GM18511 (cell line): ENCODE measurements around the gene CCDC86.

Experiments
- ATAC-seq: cut with Tn5 transposase; IDR thresholded peaks from one replicate; pipeline ENCODE4 v1.9.1; 2021; ENCODE audit warnings: mild to moderate bottlenecking, moderate library complexity; ENCODE audit not compliant: unreplicated experiment

Gene CCDC86

GRCh38 chr11:60867871-60868681 lies 26.2 kb downstream of the CCDC86 start:
- ATAC-seq: no peak

- ATAC-seq: no peak
Measured at GRCh38 chr11:60868682-60869450, 27.0 kb downstream of the CCDC86 start.

GRCh38 chr11:60869451-60869825 lies 27.5 kb downstream of the CCDC86 start:
- ATAC-seq: no peak

GRCh38 chr11:60870276-60870675 lies 28.4 kb downstream of the CCDC86 start:
- ATAC-seq: no peak

- no peak for ATAC-seq
Measured at GRCh38 chr11:60870733-60871377, 28.9 kb downstream of the CCDC86 start.

GRCh38 chr11:60871378-60872061 lies 29.6 kb downstream of the CCDC86 start:
- no peak for ATAC-seq

- no peak for ATAC-seq
Measured at GRCh38 chr11:60872124-60872960, 30.4 kb downstream of the CCDC86 start.

GRCh38 chr11:60872961-60873524 lies 31.1 kb downstream of the CCDC86 start:
- ATAC-seq: no peak

GRCh38 chr11:60873533-60873932 lies 31.6 kb downstream of the CCDC86 start:
- no peak for ATAC-seq

GRCh38 chr11:60874421-60875365 lies 32.8 kb downstream of the CCDC86 start:
- ATAC-seq: no peak

- ATAC-seq: no peak
Measured at GRCh38 chr11:60875366-60876167, 33.7 kb downstream of the CCDC86 start.

GRCh38 chr11:60876168-60876485 lies 34.2 kb downstream of the CCDC86 start:
- ATAC-seq: no peak

- no peak for ATAC-seq
Measured at GRCh38 chr11:60878245-60879101, 36.6 kb downstream of the CCDC86 start.

- no peak for ATAC-seq
Measured at GRCh38 chr11:60879104-60879503, 37.2 kb downstream of the CCDC86 start.

GRCh38 chr11:60879971-60880588 lies 38.2 kb downstream of the CCDC86 start:
- ATAC-seq: no peak

GRCh38 chr11:60880643-60881282 lies 38.9 kb downstream of the CCDC86 start:
- ATAC-seq: no peak
